HCT116 (cell line): ENCODE data around the gene DYNLT3. TPM values are rescaled to one million over a fixed set of nuclear protein-coding genes. Genes with fewer than 3 reads are reported as not detected.

ENCODE experiments used
- ATAC-seq: fragments of 200-7000 bp; cut with Tn5 transposase; 2 replicates; pipeline ENCODE4 v1.9.1; 2020; ENCODE audit warnings: mild to moderate bottlenecking, moderate library complexity
- BruUV-seq: library from RNA; stranded (reverse); fragments of 400-500 nt; replicated peaks from 2 replicates; lab custom pipeline; 2021; lab: Mats Ljungman, UMichigan
- CTCF ChIA-PET: fragments of 300-600 bp; sonication (Branson Sonifier 250); formaldehyde crosslinking; loops from one replicate; lab custom pipeline; 2021; ENCODE audit warnings: antibody characterized with exemption; lab: Charles Lee
- POLR2A ChIA-PET: fragments of 300-600, 350-600 bp; sonication (Branson Sonifier 250); formaldehyde crosslinking; loops from one replicate; lab custom pipeline; 2021; ENCODE audit warnings: antibody characterized with exemption; lab: Charles Lee
- RAD21 ChIA-PET, 2 experiments: fragments of 300-600 bp; sonication (Branson Sonifier 250); formaldehyde crosslinking; loops; one replicate each; lab custom pipeline; 2023; ENCODE audit warnings: low total read pairs in 2 of 2; ENCODE audit not compliant: uncharacterized antibody in 2 of 2, unreplicated experiment in 2 of 2, low non-redundant PET in 1 of 2; lab: Charles Lee
- DNase-seq: peaks from one replicate; pipeline ENCODE4 v3.0.0-alpha.2; 2010; ENCODE audit warnings: low read depth, low spot score
- H2AFZ ChIP-seq: fragments of 200-600 bp; shearing (Covaris generic), sonication (generic); 2 replicates; pipeline ENCODE4 v1.6.1; 2017; ENCODE audit warnings: low read depth, mixed run types, mixed read lengths, antibody characterized with exemption, low read length; ENCODE audit not compliant: poor library complexity, severe bottlenecking
- H3K27ac ChIP-seq: 2 replicates; pipeline ENCODE4 v1.5.1; 2012; ENCODE audit warnings: low read depth, low read length
- H3K27me3 ChIP-seq: fragments of 200-600 bp; sonication (generic); 2 replicates; pipeline ENCODE4 v1.6.1; 2016; ENCODE audit warnings: mixed run types, low read length, mixed read lengths; ENCODE audit not compliant: insufficient read depth
- H3K36me3 ChIP-seq, 2 experiments: fragments of 200-500 bp in 1 of 2; fragments of 200-600 bp in 1 of 2; sonication (Bioruptor generic) in 1 of 2; sonication (generic) in 1 of 2; 2 replicates each; pipeline versions ENCODE4 v1.5.1 to v1.6.1; 2014 to 2016; ENCODE audit warnings: low read length in 2 of 2, inconsistent platforms in 1 of 2, mixed read lengths in 1 of 2, mixed run types in 1 of 2; ENCODE audit not compliant: insufficient read depth in 2 of 2, control insufficient read depth in 1 of 2
- H3K4me1 ChIP-seq, 2 experiments: fragments of 200-600 bp in 1 of 2; sonication (generic) in 1 of 2; 2 replicates each; pipeline versions ENCODE4 v1.5.1 to v1.6.1; 2012 to 2017; ENCODE audit warnings: low read length in 2 of 2, inconsistent platforms in 1 of 2, mild to moderate bottlenecking in 1 of 2, mixed read lengths in 1 of 2, mixed run types in 1 of 2, moderate library complexity in 1 of 2; ENCODE audit not compliant: insufficient read depth in 2 of 2, control insufficient read depth in 1 of 2
- H3K4me2 ChIP-seq: fragments of 200-600 bp; sonication (generic); 2 replicates; pipeline ENCODE4 v1.6.1; 2017; ENCODE audit warnings: mixed run types, low read length, mixed read lengths
- H3K4me3 ChIP-seq, 2 experiments: fragments of 200-600 bp in 1 of 2; sonication (generic) in 1 of 2; replicated peaks in 1 of 2; 2 replicates each; pipeline ENCODE4 v1.5.1; 2011 to 2016; ENCODE audit warnings: low read length in 2 of 2, control low read depth in 1 of 2, low read depth in 1 of 2, mild to moderate bottlenecking in 1 of 2, mixed read lengths in 1 of 2, mixed run types in 1 of 2
- H3K79me2 ChIP-seq: fragments of 200-600 bp; sonication (generic); 2 replicates; pipeline ENCODE4 v1.6.1; 2017; ENCODE audit warnings: mild to moderate bottlenecking, mixed run types, low read length, moderate library complexity, mixed read lengths; ENCODE audit not compliant: insufficient read depth
- H3K9ac ChIP-seq: fragments of 200-600 bp; sonication (generic); 2 replicates; pipeline ENCODE4 v1.6.1; 2016; ENCODE audit warnings: low read length, mixed read lengths
- H3K9me2 ChIP-seq: fragments of 200-600 bp; sonication (generic), shearing (Covaris generic); 2 replicates; pipeline ENCODE4 v1.6.1; 2017; ENCODE audit warnings: mixed run types, mild to moderate bottlenecking, moderate library complexity; ENCODE audit not compliant: insufficient read depth
- H3K9me3 ChIP-seq, 2 experiments: fragments of 200-500 bp in 1 of 2; fragments of 200-600 bp in 1 of 2; sonication (Bioruptor generic) in 1 of 2; sonication (generic) in 1 of 2; 2 replicates each; pipeline ENCODE4 v1.6.1; 2014 to 2017; ENCODE audit warnings: low read length in 2 of 2, mixed read lengths in 2 of 2, inconsistent platforms in 1 of 2, low read depth in 1 of 2, mild to moderate bottlenecking in 1 of 2, mixed run types in 1 of 2, moderate library complexity in 1 of 2; ENCODE audit not compliant: control insufficient read depth in 1 of 2, insufficient read depth in 1 of 2
- H4K20me1 ChIP-seq: fragments of 200-600 bp; sonication (generic), shearing (Covaris generic); 2 replicates; pipeline ENCODE4 v1.6.1; 2017; ENCODE audit warnings: mixed run types, mild to moderate bottlenecking, moderate library complexity; ENCODE audit not compliant: insufficient read depth
- ATF3 ChIP-seq: IDR thresholded peaks from 2 replicates; pipeline ENCODE4 v1.6.1; 2012
- CBX3 ChIP-seq: IDR thresholded peaks from 2 replicates; pipeline ENCODE4 v1.6.1; 2012; ENCODE audit warnings: low read depth
- EGR1 ChIP-seq: IDR thresholded peaks from 2 replicates; pipeline ENCODE4 v1.6.1; 2012; ENCODE audit warnings: low read depth
- EZH2 ChIP-seq: fragments of 200-600 bp; sonication (generic); IDR thresholded peaks from 2 replicates; pipeline ENCODE4 v1.6.1; 2017; ENCODE audit warnings: antibody characterized with exemption, mixed run types
- EZH2phosphoT487 ChIP-seq: fragments of 200-600 bp; IDR thresholded peaks from 2 replicates; pipeline ENCODE4 v1.6.1; 2018; ENCODE audit warnings: antibody characterized with exemption, borderline replicate concordance
- MAX ChIP-seq: IDR thresholded peaks from 2 replicates; pipeline ENCODE4 v1.6.1; 2012
- REST ChIP-seq: IDR thresholded peaks from 2 replicates; pipeline ENCODE4 v1.6.1; 2012; ENCODE audit warnings: low read depth
- SIN3A ChIP-seq: IDR thresholded peaks from 2 replicates; pipeline ENCODE4 v1.6.1; 2012; ENCODE audit warnings: low read depth
- SP1 ChIP-seq: IDR thresholded peaks from 2 replicates; pipeline ENCODE4 v1.6.1; 2012; ENCODE audit warnings: low read depth
- SRF ChIP-seq: IDR thresholded peaks from 2 replicates; pipeline ENCODE4 v1.6.1; 2012; ENCODE audit warnings: low read depth
- ZBTB33 ChIP-seq: IDR thresholded peaks from 2 replicates; pipeline ENCODE4 v1.6.1; 2011; ENCODE audit warnings: mild to moderate bottlenecking, low read length, moderate library complexity; ENCODE audit not compliant: insufficient replicate concordance; ENCODE audit errors: extremely low read depth
- intact Hi-C: fragments of 100-400 bp; cut with micrococcal nuclease; formaldehyde crosslinking; loops from 2 replicates; pipeline ENCODE4 v1.10.0; 2022
- total RNA-seq: library from RNA; stranded (reverse); gene quantifications from one replicate; pipeline ENCODE4 v1.2.1, GENCODE V29; 2021; ENCODE audit not compliant: unreplicated experiment

Gene DYNLT3
- total RNA-seq, 1 experiment from 2014 or later, result 20.9 TPM

- peaks cover 0 to 4% of the 10 kb centered on the region in 2 experiments; a peak in 1 of 4 replicates for H3K4me1 ChIP-seq
- H4K20me1 ChIP-seq, result no peaks in the 10 kb centered on the region
- H3K27me3 ChIP-seq, result no peaks in the 10 kb centered on the region
- H3K27ac ChIP-seq, result no peak overlapping the region; the same call in 1 of the 2 replicates
- intact Hi-C loops, result no loop called here
- ChIA-PET RAD21 (no interaction called here), POLR2A (no interaction called here), CTCF (no interaction called here)
- H3K79me2 ChIP-seq, result no peaks in the 10 kb centered on the region
- no peak overlapping the region for H2AFZ ChIP-seq
- no peaks in the 10 kb centered on the region for H3K36me3 ChIP-seq
- peak overlapping the region; percentile 74 for H3K4me2 ChIP-seq
- peak overlapping the region; percentile 66 for H3K9ac ChIP-seq
- DNase-seq (no peak), ATAC-seq (no peak)
- H3K9me3 ChIP-seq, result no peaks in the 10 kb centered on the region
- no peaks in the 10 kb centered on the region for H3K9me2 ChIP-seq
- peak overlapping the region; percentile 61 to 68 for H3K4me3 ChIP-seq
- TF ChIP-seq MAX, result no peak
- TF ChIP-seq EZH2, result no peak
- no peak for TF ChIP-seq EZH2phosphoT487
- TF ChIP-seq SP1, result no peak
- TF ChIP-seq REST, result no peak
- no peak for TF ChIP-seq ZBTB33
- no peak for TF ChIP-seq SRF
- no peak for TF ChIP-seq CBX3
- no peak for TF ChIP-seq SIN3A
- TF ChIP-seq ATF3, result no peak
- TF ChIP-seq EGR1, result no peak
- no TSS peak for BruUV-seq
Observed at GRCh38 chrX:37846558-37846933, 825 bp downstream of the DYNLT3 start.
